Retina (tissue), 1 donor: ENCODE measurements around the gene SINHCAF.
A peak's percentile ranks its signal among the peaks of the same experiment; 100 is the strongest.
"Not testable (repeated sequence)": the region's sequence is repeated elsewhere in the genome, so short reads cannot be mapped to it uniquely, and the experiment has no call there.

ENCODE experiments used
- DNase-seq: peaks from one replicate; pipeline ENCODE4 v3.0.0-alpha.2; 2016

SINHCAF gene

DNA sequence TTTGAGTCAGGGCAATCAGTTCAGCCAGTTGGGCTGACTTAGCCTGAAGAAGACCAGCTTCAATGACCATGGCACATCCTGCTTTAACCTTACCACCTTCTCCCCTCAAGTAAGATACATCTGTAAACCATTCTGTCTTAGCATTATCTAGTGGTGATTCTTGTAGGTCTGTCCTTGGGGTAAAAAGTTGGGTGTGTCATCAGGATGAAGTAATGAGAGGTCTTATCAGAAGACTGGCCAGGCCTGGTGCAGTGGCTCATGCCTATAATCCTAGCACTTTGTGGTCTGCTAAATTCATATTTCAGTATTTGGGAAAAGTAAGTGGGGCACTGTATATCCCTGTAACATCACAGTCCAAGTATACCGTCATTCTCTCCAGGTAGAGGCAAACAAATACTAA is 19.1 kb downstream of the SINHCAF start:
- DNase-seq, result no peak

DNA sequence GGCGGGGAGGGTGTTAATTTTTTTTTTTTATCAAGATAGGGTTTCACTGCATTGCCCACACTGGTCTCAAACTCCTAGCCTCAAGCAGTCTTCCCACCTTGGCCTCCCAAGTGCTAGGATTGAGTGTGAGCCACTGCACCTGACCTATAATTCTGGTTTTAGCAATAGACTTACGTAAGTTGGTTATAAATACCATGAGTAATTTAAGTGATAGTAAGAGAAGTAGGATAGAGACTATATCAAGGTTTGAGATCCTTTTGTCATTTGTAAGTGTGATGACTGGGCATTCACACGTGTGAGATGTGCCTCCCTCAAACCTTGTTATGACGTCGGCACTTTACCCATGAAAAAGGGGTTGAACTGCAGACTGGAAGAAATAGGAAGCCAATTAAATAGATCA is 22.5 kb downstream of the SINHCAF start:
- DNase-seq, result no peak

DNA sequence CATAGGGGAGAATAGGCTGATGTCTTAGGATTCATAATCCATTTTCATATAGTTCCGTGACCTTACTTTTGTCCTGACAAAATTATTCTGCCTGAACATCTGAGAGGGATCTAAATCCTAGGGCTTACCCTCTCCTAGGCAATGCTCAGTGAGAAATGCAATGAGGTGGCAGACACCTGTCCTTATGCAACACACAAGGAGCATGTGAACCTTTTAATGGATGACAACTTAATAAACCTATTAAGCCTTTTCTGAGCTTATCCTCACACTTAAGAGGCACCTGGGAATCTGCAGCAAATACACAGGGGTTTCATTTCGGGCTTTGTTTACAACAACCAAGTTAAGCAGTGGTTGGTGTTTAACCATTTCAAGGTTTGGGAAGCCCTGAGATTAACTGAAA is 24.6 kb downstream of the SINHCAF start:
- DNase-seq, result no peak

- DNase-seq, result no peak
Observed at GRCh38 chr12:31300783-31301182, 25.2 kb downstream of the SINHCAF start.

DNA sequence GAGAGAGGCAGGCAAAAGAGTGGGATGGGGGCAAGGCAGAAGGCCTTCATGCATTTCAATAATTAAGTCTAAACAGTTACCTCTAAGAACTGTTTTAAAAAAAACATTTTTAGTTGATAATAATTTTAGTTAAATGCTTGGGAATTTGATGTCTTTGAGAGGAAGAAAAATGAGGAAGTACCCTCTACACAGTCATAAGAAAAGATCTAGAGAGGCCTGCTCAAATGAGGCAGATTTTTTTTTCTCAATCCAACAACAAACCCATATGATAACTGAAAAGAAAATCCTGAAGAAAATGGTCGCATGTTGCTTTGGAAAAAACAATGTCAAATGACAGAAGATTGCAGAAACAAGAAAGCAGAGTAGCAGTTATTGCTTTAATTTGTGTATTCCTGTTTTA is 25.6 kb downstream of the SINHCAF start:
- DNase-seq, result no peak

GRCh38 chr12:31298922-31299321 is 27.0 kb downstream of the SINHCAF start:
- DNase-seq, result no peak

GRCh38 chr12:31298515-31298910 is 27.4 kb downstream of the SINHCAF start:
- DNase-seq, result no peak

GRCh38 chr12:31297572-31298514 is 28.1 kb downstream of the SINHCAF start:
- no peak for DNase-seq

DNA sequence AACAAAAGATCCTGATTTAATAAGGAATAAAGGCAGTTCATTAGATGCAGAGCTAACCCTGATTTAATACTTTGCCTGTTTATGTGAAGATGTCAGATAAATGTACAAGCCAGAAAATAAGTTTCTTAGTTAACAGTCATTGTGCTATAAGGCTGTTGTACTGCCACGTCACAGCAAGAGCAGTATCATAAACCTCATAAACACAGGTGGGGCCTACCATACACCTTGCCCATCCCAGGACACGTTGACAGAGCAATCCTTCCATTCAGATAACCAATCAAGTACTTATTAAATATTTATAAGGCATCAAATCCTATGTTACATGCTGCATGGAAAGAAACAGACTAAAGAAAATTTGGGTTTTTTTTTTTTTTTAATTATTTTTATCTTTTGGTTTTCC is 36.5 kb downstream of the SINHCAF start:
- no peak for DNase-seq

- DNase-seq, result no peak
Observed at GRCh38 chr12:31288381-31288780, 37.6 kb downstream of the SINHCAF start.

GRCh38 chr12:31280183-31280582 is 45.8 kb downstream of the SINHCAF start:
- no peak for DNase-seq

- DNase-seq, result no peak
Observed at GRCh38 chr12:31279390-31279924, 46.5 kb downstream of the SINHCAF start.

GRCh38 chr12:31278832-31279231 is 47.1 kb downstream of the SINHCAF start:
- DNase-seq, result peak; percentile 47

- peak; percentile 51 for DNase-seq
Observed at GRCh38 chr12:31278424-31278823, 47.5 kb downstream of the SINHCAF start.

GRCh38 chr12:31277081-31277480 is 48.9 kb downstream of the SINHCAF start:
- DNase-seq, result no peak

GRCh38 chr12:31275491-31275890 is 50.5 kb downstream of the SINHCAF start:
- DNase-seq, result no peak

DNA sequence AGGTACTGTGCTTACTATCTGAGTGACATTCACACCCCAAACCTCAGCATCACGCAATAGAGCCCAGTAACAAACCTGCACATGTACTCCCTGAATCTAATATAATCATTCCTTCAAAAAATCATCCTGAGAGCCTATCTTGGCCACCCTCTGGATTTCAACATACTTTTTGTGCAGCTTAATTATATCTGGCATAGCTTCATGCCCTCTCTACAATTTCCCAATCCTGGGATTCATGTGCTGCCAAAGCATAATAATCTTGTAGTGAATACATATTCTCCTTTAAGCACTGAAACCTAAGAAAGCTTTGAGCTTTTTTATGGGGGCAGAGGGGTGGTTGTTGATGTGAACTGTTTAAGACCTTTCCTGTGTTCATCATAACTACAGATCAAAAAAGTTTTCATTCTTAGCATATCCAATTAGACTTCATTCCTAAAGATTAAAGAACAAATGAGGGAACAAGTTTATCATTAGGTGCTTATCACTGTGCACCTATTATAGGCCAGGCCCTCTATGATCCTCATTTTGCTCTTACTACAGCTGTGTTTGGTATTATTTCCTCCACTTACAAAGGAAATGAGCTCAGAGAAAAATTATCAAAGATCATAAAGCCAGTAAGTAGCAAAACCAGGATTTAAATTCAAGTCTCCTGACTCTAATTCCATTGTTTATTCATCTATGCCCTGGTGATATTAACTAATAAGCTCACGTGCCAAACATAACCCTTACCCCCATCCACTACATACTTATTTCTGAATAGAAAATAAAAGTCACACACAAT is 51.2 kb downstream of the SINHCAF start:
- DNase-seq, result no peak

DNA sequence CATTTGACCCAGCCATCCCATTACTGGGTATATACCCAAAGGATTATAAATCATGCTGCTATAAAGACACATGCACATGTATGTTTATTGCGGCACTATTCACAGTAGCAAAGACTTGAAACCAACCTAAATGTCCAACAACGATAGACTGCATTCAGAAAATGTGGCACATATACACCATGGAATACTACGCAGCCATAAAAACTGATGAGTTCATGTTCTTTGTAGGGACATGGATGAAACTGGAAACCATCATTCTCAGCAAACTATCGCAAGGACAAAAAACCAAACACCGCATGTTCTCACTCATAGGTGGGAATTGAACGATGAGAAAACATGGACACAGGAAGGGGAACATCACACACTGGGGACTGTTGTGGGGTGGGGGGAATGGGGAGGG is 52.2 kb downstream of the SINHCAF start:
- DNase-seq, result not testable (repeated sequence)

GRCh38 chr12:31272607-31273225 is 53.2 kb downstream of the SINHCAF start:
- DNase-seq, result no peak

GRCh38 chr12:31267966-31268365 is 58.0 kb downstream of the SINHCAF start:
- no peak for DNase-seq

- no peak for DNase-seq
Observed at GRCh38 chr12:31265722-31266121, 60.2 kb downstream of the SINHCAF start.

DNA sequence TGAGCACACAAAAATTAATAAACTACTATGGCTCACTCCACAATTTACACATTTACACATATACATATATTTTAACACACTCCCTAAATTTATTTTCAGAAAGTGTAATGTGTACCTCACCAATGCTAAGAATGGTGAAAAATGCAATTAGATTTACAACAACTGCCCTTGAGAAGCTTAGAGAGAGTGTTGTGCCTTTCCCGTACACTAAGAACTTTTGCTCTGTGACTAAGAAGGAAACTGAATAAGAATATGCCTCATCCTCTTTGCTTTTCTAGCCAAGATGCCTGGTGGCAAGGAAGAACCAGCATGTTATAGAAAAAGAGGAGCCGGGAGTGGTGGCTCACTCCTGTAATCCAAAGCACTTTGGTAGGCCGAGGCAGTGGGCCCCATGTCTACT is 62.3 kb downstream of the SINHCAF start:
- no peak for DNase-seq

- DNase-seq, result no peak
Observed at GRCh38 chr12:31261744-31262143, 64.2 kb downstream of the SINHCAF start.
